Peyer's patch (tissue), 4 donors: ENCODE data around the gene RANBP3.
A peak's percentile ranks its signal among the peaks of the same experiment; 100 is the strongest.

Source experiments
- CTCF ChIP-seq, 6 experiments: fragments of 450-650 bp in 4 of 6; fragments of 200-600 bp in 2 of 6; sonication (generic) in 1 of 6; IDR thresholded peaks; one replicate each; pipeline ENCODE4 v1.5.1; 2017 to 2019; ENCODE audit warnings: antibody characterized with exemption in 6 of 6, mild to moderate bottlenecking in 3 of 6, moderate library complexity in 1 of 6
- POLR2A ChIP-seq, 2 donors: fragments of 450-650 bp; IDR thresholded peaks; one replicate each; pipeline ENCODE4 v1.5.1; 2017; ENCODE audit warnings: antibody characterized with exemption in 2 of 2, mild to moderate bottlenecking in 2 of 2, moderate library complexity in 2 of 2

DNA sequence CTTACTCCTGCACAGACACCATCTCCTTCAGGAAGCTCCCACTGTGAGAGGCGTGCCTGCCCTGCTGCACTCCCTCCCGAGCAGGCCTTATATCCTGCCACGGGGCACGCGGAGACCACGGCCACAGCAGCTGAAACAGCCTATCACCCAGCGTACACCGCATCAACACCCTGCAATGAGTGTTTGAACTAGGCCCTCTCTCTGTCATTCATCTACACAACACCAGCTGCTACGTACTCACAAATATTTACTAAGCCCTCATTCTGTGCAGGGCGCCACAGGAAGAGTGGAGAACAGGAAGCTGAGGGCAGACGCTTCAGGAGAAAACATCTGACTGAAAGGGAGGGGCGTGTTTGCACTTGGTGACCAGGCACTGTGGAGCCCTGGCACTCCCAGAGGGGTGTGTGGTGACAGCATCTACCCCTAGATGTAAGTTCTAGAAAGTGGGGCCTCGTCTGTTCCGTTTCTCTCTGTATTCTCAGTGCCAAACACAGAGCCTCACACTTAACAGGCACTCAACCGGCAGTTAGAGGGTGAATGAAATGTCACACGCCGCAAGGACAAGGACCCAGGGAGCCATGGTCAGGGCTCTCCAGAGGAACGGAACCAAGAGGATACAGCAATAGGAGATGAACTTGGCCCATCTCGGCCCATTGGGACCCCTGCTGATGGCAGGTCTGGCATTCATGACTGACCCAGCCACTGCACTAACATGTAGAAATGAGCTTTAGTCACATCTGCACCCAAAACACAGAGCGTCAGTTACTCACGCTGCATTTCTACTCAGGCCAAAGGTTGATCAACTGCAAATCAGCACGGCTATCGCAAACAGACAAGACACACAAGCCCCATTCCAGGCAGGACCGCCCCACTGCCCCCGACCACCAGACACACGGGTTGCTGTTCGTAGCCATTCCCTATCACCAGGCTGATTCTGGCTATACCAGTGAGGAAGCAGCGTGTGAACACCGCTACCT lies 15.7 kb downstream of the RANBP3 start:
- peak in 1 of 2 donors; percentile 26 for TF ChIP-seq POLR2A (IDR thresholded peaks at IDR 0.05)
- TF ChIP-seq CTCF (IDR thresholded peaks at IDR 0.05) = no peak
